Measurements from ENCODE around the gene ZCCHC14.

- TF ChIP-seq, protein P1, sequence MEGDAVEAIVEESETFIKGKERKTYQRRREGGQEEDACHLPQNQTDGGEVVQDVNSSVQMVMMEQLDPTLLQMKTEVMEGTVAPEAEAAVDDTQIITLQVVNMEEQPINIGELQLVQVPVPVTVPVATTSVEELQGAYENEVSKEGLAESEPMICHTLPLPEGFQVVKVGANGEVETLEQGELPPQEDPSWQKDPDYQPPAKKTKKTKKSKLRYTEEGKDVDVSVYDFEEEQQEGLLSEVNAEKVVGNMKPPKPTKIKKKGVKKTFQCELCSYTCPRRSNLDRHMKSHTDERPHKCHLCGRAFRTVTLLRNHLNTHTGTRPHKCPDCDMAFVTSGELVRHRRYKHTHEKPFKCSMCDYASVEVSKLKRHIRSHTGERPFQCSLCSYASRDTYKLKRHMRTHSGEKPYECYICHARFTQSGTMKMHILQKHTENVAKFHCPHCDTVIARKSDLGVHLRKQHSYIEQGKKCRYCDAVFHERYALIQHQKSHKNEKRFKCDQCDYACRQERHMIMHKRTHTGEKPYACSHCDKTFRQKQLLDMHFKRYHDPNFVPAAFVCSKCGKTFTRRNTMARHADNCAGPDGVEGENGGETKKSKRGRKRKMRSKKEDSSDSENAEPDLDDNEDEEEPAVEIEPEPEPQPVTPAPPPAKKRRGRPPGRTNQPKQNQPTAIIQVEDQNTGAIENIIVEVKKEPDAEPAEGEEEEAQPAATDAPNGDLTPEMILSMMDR (conservative IDR thresholded peaks at IDR 0.05; ENCODE audit: low read depth, low read length): no peak
- TF ChIP-seq EZH2 (IDR thresholded peaks at IDR 0.05; ENCODE audit: borderline replicate concordance, low read depth, low read length, poor library complexity, severe bottlenecking): no peak
Measured at GRCh38 chr16:87451563-87452210, 41.1 kb downstream of the ZCCHC14 start.
